K562 (cell line): ENCODE results near the gene DCAKD. TPM values are rescaled to one million over a fixed set of nuclear protein-coding genes. Genes with fewer than 3 reads are reported as not detected.

ENCODE experiments used
- CBFA2T3 ChIP-seq: fragments of 450-650 bp; IDR thresholded peaks from 2 replicates; pipeline ENCODE4 v1.6.1; 2017
- CHAMP1 ChIP-seq: fragments of 450-650 bp; IDR thresholded peaks from 2 replicates; pipeline ENCODE4 v1.6.1; 2016; ENCODE audit warnings: mild to moderate bottlenecking
- EP300 ChIP-seq: IDR thresholded peaks from 2 replicates; pipeline ENCODE4 v1.6.1; 2012; ENCODE audit warnings: low read length, improper control_type of control experiment
- FOXA3 ChIP-seq, 2 experiments: fragments of 450-650 bp in 1 of 2; sonication (generic) in 1 of 2; formaldehyde crosslinking; IDR thresholded peaks in 1 of 2; conservative IDR thresholded peaks in 1 of 2; 2 replicates each; pipeline versions ENCODE4 v1.4.0 to v1.8.0; 2020 to 2022; ENCODE audit warnings: mild to moderate bottlenecking in 2 of 2, missing genetic modification reagents in 1 of 2
- GATAD2A ChIP-seq: fragments of 450-650 bp; IDR thresholded peaks from 2 replicates; pipeline ENCODE4 v1.6.1; 2017
- IFI16 ChIP-seq: fragments of 250-450 bp; sonication (Bioruptor Pico); IDR thresholded peaks from 2 replicates; pipeline ENCODE4 v2.1.2; 2022; ENCODE audit warnings: mild to moderate bottlenecking, inconsistent platforms
- KDM4B ChIP-seq, 2 experiments: fragments of 450-650 bp in 1 of 2; sonication (generic) in 1 of 2; IDR thresholded peaks; 2 replicates each; pipeline ENCODE4 v1.6.1; 2016 to 2017; ENCODE audit warnings: borderline replicate concordance in 2 of 2, antibody characterized with exemption in 1 of 2, low read depth in 1 of 2, mild to moderate bottlenecking in 1 of 2
- LCOR ChIP-seq: sonication (generic); formaldehyde crosslinking; IDR thresholded peaks from 2 replicates; pipeline ENCODE4 v1.8.0; 2022; ENCODE audit warnings: mild to moderate bottlenecking, missing genetic modification reagents
- NCOA1 ChIP-seq: fragments of 450-650 bp; IDR thresholded peaks from 2 replicates; pipeline ENCODE4 v1.6.1; 2016; ENCODE audit warnings: low read depth
- NCOR1 ChIP-seq: fragments of 450-650 bp; IDR thresholded peaks from 2 replicates; pipeline ENCODE4 v1.6.1; 2016; ENCODE audit warnings: mild to moderate bottlenecking, moderate library complexity
- NR2C1 ChIP-seq, 2 experiments: fragments of 450-650 bp; IDR thresholded peaks; 2 replicates each; pipeline ENCODE4 v1.6.1; 2017; ENCODE audit warnings: mild to moderate bottlenecking in 2 of 2, antibody characterized with exemption in 1 of 2, inconsistent platforms in 1 of 2, missing compliant biosample characterization in 1 of 2, missing genetic modification characterization in 1 of 2
- PBX2 ChIP-seq, 2 experiments: IDR thresholded peaks in 1 of 2; conservative IDR thresholded peaks in 1 of 2; 2 replicates each; pipeline ENCODE4 v1.6.1; 2016; ENCODE audit warnings: low read depth in 2 of 2, mild to moderate bottlenecking in 1 of 2, missing compliant biosample characterization in 1 of 2, missing genetic modification characterization in 1 of 2, moderate library complexity in 1 of 2
- POLR2B ChIP-seq: fragments of 450-650 bp; IDR thresholded peaks from 2 replicates; pipeline ENCODE4 v1.6.1; 2018; ENCODE audit warnings: low read depth; ENCODE audit not compliant: partially characterized antibody
- PRMT5 ChIP-seq: sonication (generic); formaldehyde crosslinking; IDR thresholded peaks from 2 replicates; pipeline ENCODE4 v1.5.0; 2020; ENCODE audit warnings: missing genetic modification reagents
- SMARCA5 ChIP-seq: fragments of 450-650 bp; IDR thresholded peaks from 2 replicates; pipeline ENCODE4 v1.6.1; 2016
- SP1 ChIP-seq: sonication (generic); formaldehyde crosslinking; IDR thresholded peaks from 2 replicates; pipeline ENCODE4 v1.8.1; 2022; ENCODE audit warnings: mild to moderate bottlenecking, missing genetic modification reagents
- TAF7 ChIP-seq: fragments of 450-650 bp; IDR thresholded peaks from 2 replicates; pipeline ENCODE4 v1.6.1; 2016; ENCODE audit warnings: missing genetic modification characterization, missing compliant biosample characterization
- ZBTB1 ChIP-seq: sonication (generic); formaldehyde crosslinking; IDR thresholded peaks from 2 replicates; pipeline ENCODE4 v1.8.1; 2023; ENCODE audit warnings: missing genetic modification reagents, low read depth, mild to moderate bottlenecking, borderline replicate concordance
- ZNF143 ChIP-seq: sonication (generic); formaldehyde crosslinking; IDR thresholded peaks from 2 replicates; pipeline ENCODE4 v1.9.0; 2022; ENCODE audit warnings: mild to moderate bottlenecking, missing genetic modification reagents
- ZNF668 ChIP-seq: fragments of 250-450 bp; sonication (Bioruptor Pico); IDR thresholded peaks from 2 replicates; pipeline ENCODE4 v1.8.0; 2022; ENCODE audit warnings: mild to moderate bottlenecking, inconsistent platforms
- polyA plus RNA-seq, 8 experiments: library from polyadenylated mRNA; depleted of rRNA in 4 of 8; stranded (reverse) in 5 of 8; unstranded in 3 of 8; fragments of >200 nt; fragmentation: Nextera tagmentation in 2 of 8; fragmentation: Illumina TruSeq in 1 of 8; extraction: Ambion mirVana in 2 of 8; extraction: Trizol in 1 of 8; gene quantifications; 2 replicates each; pipeline versions ENCODE4 v1.2.1 to v1.2.3, GENCODE V29; 2011 to 2014; ENCODE audit warnings: inconsistent platforms in 1 of 8, missing spikeins in 1 of 8
- total RNA-seq, 7 experiments: library from RNA; depleted of rRNA in 6 of 7; stranded (reverse); fragments of >200 nt in 6 of 7; fragmentation: Illumina TruSeq in 2 of 7; extraction: Trizol in 2 of 7; gene quantifications; 2 replicates each; pipeline versions ENCODE4 v1.2.1 to v1.2.3, GENCODE V29; 2011 to 2021; ENCODE audit warnings: low replicate concordance in 1 of 7

DCAKD gene
- total and polyA plus RNA-seq, 9 of the 15 experiments (the other 6 are each of a cell fraction or from before 2014, with no cell fraction given), result 7.9 to 35.5 (median 21.4) TPM

GRCh38 chr17:45031231-45032173, 19.9 kb downstream of the DCAKD start (continued):
- TF ChIP-seq PBX2 (CRISPR knock-in tag; IDR thresholded peaks at IDR 0.05; ENCODE audit: low read depth) (no peak), PBX2 (tag; conservative IDR thresholded peaks at IDR 0.05; ENCODE audit: low read depth) (peak; percentile 87), CHAMP1 (no peak), LCOR (CRISPR knock-in tag) (no peak; the same call in none of the 2 replicates), CBFA2T3 (peak; percentile 90), FOXA3 (CRISPR knock-in tag; conservative IDR thresholded peaks at IDR 0.05 in 1 of 2, IDR thresholded peaks at IDR 0.05 in 1 of 2) (no peak), NCOA1 (peak; percentile 58; the same call in 1 of the 2 replicates), ZNF668 (CRISPR knock-in tag) (no peak), NR2C1 (IDR thresholded peaks at IDR 0.05) (no peak), NR2C1 (tag; IDR thresholded peaks at IDR 0.05) (no peak), EP300 (peak; percentile 73), POLR2B (no peak), ZNF143 (CRISPR knock-in tag) (no peak), GATAD2A (0 out of 2 replicates have a peak, but pooled peaks have one; percentile 54), IFI16 (no peak), ZBTB1 (CRISPR knock-in tag) (no peak; the same call in 1 of the 2 replicates), SP1 (CRISPR knock-in tag) (no peak), TAF7 (tag) (no peak), PRMT5 (CRISPR knock-in tag) (no peak), NCOR1 (peak; percentile 79), SMARCA5 (no peak), KDM4B (IDR thresholded peaks at IDR 0.05; ENCODE audit: borderline replicate concordance in 2 of 2, low read depth in 1 of 2) (no peak)
